ENCODE results near the gene PAM16.

The PAM16 gene

GRCh38 chr16:4372578-4373355, 21.6 kb upstream of the PAM16 start:
- no peak for DNase-seq (ENCODE audit: low read depth in 1 of 2, low spot score in 1 of 2)
- in situ Hi-C loops (cut with HindIII; ENCODE audit: low pct_unique_long_range_greater_than_20kb, low sequenced_read_pairs) = no loop called here

GRCh38 chr16:4372001-4372577, 21.0 kb upstream of the PAM16 start:
- in situ Hi-C loops (cut with HindIII; ENCODE audit: low pct_unique_long_range_greater_than_20kb, low sequenced_read_pairs) = no loop called here
- no peak for TF ChIP-seq JUND (IDR thresholded peaks at IDR 0.05; ENCODE audit: low read depth)
- DNase-seq (ENCODE audit: low read depth in 1 of 2, low spot score in 1 of 2) = peak in 1 of 2 experiments; percentile 44

More at GRCh38 chr16:4372578-4373355, 21.6 kb upstream of the PAM16 start:
- no peak for TF ChIP-seq JUND (IDR thresholded peaks at IDR 0.05; ENCODE audit: low read depth)

GRCh38 chr16:4371357-4372000, 20.4 kb upstream of the PAM16 start, which contains the start of gene VASN:
Gene VASN, plus strand, starts transcription at chr16:4371848. Its CDS starts 9,030 bp downstream, at chr16:4380878.
- in situ Hi-C loops (cut with HindIII; ENCODE audit: low pct_unique_long_range_greater_than_20kb, low sequenced_read_pairs) = no loop called here
- DNase-seq (ENCODE audit: low read depth in 1 of 2, low spot score in 1 of 2) = peak; percentile 84 to 91
- TF ChIP-seq JUND (IDR thresholded peaks at IDR 0.05; ENCODE audit: low read depth) = no peak

GRCh38 chr16:4370570-4371356, 19.6 kb upstream of the PAM16 start:
- in situ Hi-C loops (cut with HindIII; ENCODE audit: low pct_unique_long_range_greater_than_20kb, low sequenced_read_pairs) = no loop called here
- TF ChIP-seq JUND (IDR thresholded peaks at IDR 0.05; ENCODE audit: low read depth) = no peak
- no peak for DNase-seq (ENCODE audit: low read depth in 1 of 2, low spot score in 1 of 2)

- no peak for DNase-seq (ENCODE audit: low read depth in 1 of 2, low spot score in 1 of 2)
- in situ Hi-C loops (cut with HindIII; ENCODE audit: low pct_unique_long_range_greater_than_20kb, low sequenced_read_pairs) = no loop called here
- TF ChIP-seq JUND (IDR thresholded peaks at IDR 0.05; ENCODE audit: low read depth) = no peak
Observed at GRCh38 chr16:4370151-4370550, 19.0 kb upstream of the PAM16 start.

- in situ Hi-C loops (cut with HindIII; ENCODE audit: low pct_unique_long_range_greater_than_20kb, low sequenced_read_pairs) = no loop called here
- DNase-seq (ENCODE audit: low read depth in 1 of 2, low spot score in 1 of 2) = peak; percentile 79 to 94
Observed at GRCh38 chr16:4369007-4369733, 18.0 kb upstream of the PAM16 start.

GRCh38 chr16:4367393-4367856, 16.3 kb upstream of the PAM16 start:
- TF ChIP-seq JUND (IDR thresholded peaks at IDR 0.05; ENCODE audit: low read depth) = no peak
- in situ Hi-C loops (cut with HindIII; ENCODE audit: low pct_unique_long_range_greater_than_20kb, low sequenced_read_pairs) = no loop called here
- DNase-seq (ENCODE audit: low read depth in 1 of 2, low spot score in 1 of 2) = no peak

More at GRCh38 chr16:4369007-4369733, 18.0 kb upstream of the PAM16 start:
- no peak for TF ChIP-seq JUND (IDR thresholded peaks at IDR 0.05; ENCODE audit: low read depth)

- no peak for DNase-seq (ENCODE audit: low read depth in 1 of 2, low spot score in 1 of 2)
- in situ Hi-C loops (cut with HindIII; ENCODE audit: low pct_unique_long_range_greater_than_20kb, low sequenced_read_pairs) = no loop called here
- TF ChIP-seq JUND (IDR thresholded peaks at IDR 0.05; ENCODE audit: low read depth) = no peak
Observed at GRCh38 chr16:4366016-4366415, 14.9 kb upstream of the PAM16 start.

GRCh38 chr16:4365615-4366014, 14.5 kb upstream of the PAM16 start:
- no peak for TF ChIP-seq JUND (IDR thresholded peaks at IDR 0.05; ENCODE audit: low read depth)
- no peak for DNase-seq (ENCODE audit: low read depth in 1 of 2, low spot score in 1 of 2)
- in situ Hi-C loops (cut with HindIII; ENCODE audit: low pct_unique_long_range_greater_than_20kb, low sequenced_read_pairs) = no loop called here

GRCh38 chr16:4365014-4365406, 13.9 kb upstream of the PAM16 start:
- TF ChIP-seq JUND (IDR thresholded peaks at IDR 0.05; ENCODE audit: low read depth) = no peak
- in situ Hi-C loops (cut with HindIII; ENCODE audit: low pct_unique_long_range_greater_than_20kb, low sequenced_read_pairs) = no loop called here
- no peak for DNase-seq (ENCODE audit: low read depth in 1 of 2, low spot score in 1 of 2)

- TF ChIP-seq JUND (IDR thresholded peaks at IDR 0.05; ENCODE audit: low read depth) = no peak
- in situ Hi-C loops (cut with HindIII; ENCODE audit: low pct_unique_long_range_greater_than_20kb, low sequenced_read_pairs) = no loop called here
- DNase-seq (ENCODE audit: low read depth in 1 of 2, low spot score in 1 of 2) = no peak
Observed at GRCh38 chr16:4364196-4365013, 13.3 kb upstream of the PAM16 start.
